MCF 10A (cell line): ENCODE data around the gene POLR2I. TPM values are rescaled to one million over a fixed set of nuclear protein-coding genes. Genes with fewer than 3 reads are reported as not detected.

Experiments used
- BruUV-seq: library from RNA; stranded (reverse); fragments of 400-500 nt; replicated peaks from 2 replicates; lab custom pipeline; 2021; lab: Mats Ljungman, UMichigan
- CTCF ChIA-PET: fragments of 300-600 bp; sonication (Branson Sonifier 250); formaldehyde crosslinking; extraction: SDS; loops from one replicate; lab custom pipeline; 2021; ENCODE audit warnings: antibody characterized with exemption, inconsistent platforms; lab: Yijun Ruan, JAX
- POLR2A ChIA-PET: fragments of 300-600, 350-650 bp; sonication (Branson Sonifier 250); formaldehyde crosslinking; extraction: SDS; loops from one replicate; lab custom pipeline; 2020; ENCODE audit warnings: antibody characterized with exemption, inconsistent platforms; lab: Yijun Ruan, JAX
- DNase-seq: peaks from one replicate; pipeline ENCODE4 v3.0.0-alpha.2; 2018; ENCODE audit not compliant: unreplicated experiment
- H3K27ac Mint-ChIP-seq: one replicate; pipeline ENCODE4 v1.8.0; 2022; ENCODE audit warnings: mild to moderate bottlenecking, low read depth, mixed read lengths; ENCODE audit not compliant: unreplicated experiment
- H3K27me3 Mint-ChIP-seq: one replicate; pipeline ENCODE4 v1.8.0; 2022; ENCODE audit warnings: mixed read lengths; ENCODE audit not compliant: insufficient read depth, unreplicated experiment
- H3K36me3 Mint-ChIP-seq: one replicate; pipeline ENCODE4 v1.8.0; 2022; ENCODE audit warnings: mild to moderate bottlenecking, moderate library complexity, mixed read lengths; ENCODE audit not compliant: insufficient read depth, unreplicated experiment
- H3K4me1 Mint-ChIP-seq: one replicate; pipeline ENCODE4 v1.8.0; 2022; ENCODE audit warnings: mixed read lengths; ENCODE audit not compliant: insufficient read depth, unreplicated experiment
- H3K4me3 Mint-ChIP-seq: one replicate; pipeline ENCODE4 v1.8.0; 2022; ENCODE audit warnings: mild to moderate bottlenecking, moderate library complexity, mixed read lengths; ENCODE audit not compliant: unreplicated experiment
- H3K9me3 Mint-ChIP-seq: one replicate; pipeline ENCODE4 v1.8.0; 2022; ENCODE audit warnings: mixed read lengths; ENCODE audit not compliant: unreplicated experiment
- intact Hi-C: fragments of 100-400 bp; cut with micrococcal nuclease; formaldehyde crosslinking; loops from 2 replicates; pipeline ENCODE4 v1.14.1; 2022
- total RNA-seq: library from RNA; stranded (reverse); gene quantifications from 2 replicates; pipeline ENCODE4 v1.2.3, GENCODE V29; 2022
- TF ChIP-seq, protein P1 (sequence below): fragments of 200-600 bp; IDR thresholded peaks from one replicate; pipeline ENCODE4 v1.8.0; 2022; ENCODE audit warnings: antibody characterized with exemption, mild to moderate bottlenecking; ENCODE audit not compliant: unreplicated experiment

The POLR2I gene
- total RNA-seq, 1 experiment from 2014 or later: 112 TPM

DNA sequence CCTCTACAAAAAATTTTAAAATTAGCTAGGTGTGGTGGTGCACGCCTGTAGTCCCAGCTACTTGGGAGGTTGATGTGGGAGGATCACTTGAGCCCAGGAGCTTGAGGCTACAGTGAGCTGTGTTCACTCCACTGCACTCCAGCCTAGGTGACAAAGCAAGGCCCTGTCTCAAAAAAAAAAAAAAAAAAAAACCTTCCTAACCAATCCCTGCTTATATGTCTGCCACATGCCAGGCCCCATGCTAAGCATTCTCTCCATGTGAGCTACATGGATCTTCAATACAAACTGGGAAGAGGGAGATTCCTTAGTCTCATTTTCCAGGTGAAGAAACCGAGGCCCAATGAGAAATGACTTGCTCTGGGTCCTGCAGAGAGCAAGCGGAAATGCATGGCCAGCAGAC, 6.0 kb downstream of the POLR2I start:
- Mint-ChIP-seq H3K9me3 (no peaks in the 10 kb centered on the region), H3K4me1 (peaks cover 6% of the 10 kb centered on the region), H3K4me3 (no peak overlapping the region), H3K27ac (no peak overlapping the region), H3K36me3 (peaks cover 28% of the 10 kb centered on the region), H3K27me3 (no peaks in the 10 kb centered on the region)
- BruUV-seq: no TSS peak
- intact Hi-C loops: no loop called here
- TF ChIP-seq, protein P1, sequence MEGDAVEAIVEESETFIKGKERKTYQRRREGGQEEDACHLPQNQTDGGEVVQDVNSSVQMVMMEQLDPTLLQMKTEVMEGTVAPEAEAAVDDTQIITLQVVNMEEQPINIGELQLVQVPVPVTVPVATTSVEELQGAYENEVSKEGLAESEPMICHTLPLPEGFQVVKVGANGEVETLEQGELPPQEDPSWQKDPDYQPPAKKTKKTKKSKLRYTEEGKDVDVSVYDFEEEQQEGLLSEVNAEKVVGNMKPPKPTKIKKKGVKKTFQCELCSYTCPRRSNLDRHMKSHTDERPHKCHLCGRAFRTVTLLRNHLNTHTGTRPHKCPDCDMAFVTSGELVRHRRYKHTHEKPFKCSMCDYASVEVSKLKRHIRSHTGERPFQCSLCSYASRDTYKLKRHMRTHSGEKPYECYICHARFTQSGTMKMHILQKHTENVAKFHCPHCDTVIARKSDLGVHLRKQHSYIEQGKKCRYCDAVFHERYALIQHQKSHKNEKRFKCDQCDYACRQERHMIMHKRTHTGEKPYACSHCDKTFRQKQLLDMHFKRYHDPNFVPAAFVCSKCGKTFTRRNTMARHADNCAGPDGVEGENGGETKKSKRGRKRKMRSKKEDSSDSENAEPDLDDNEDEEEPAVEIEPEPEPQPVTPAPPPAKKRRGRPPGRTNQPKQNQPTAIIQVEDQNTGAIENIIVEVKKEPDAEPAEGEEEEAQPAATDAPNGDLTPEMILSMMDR: no peak
- ChIA-PET POLR2A (no interaction called here), CTCF (interaction anchor here (0.6 kb wide), 2 partner anchors 19 to 50 kb away, joined by 3 to 4 read pairs; no protein-coding TSS in a partner anchor)
- no peak for DNase-seq

- no peak for DNase-seq
- BruUV-seq: no TSS peak
- no peaks in the 10 kb centered on the region for H3K27me3 Mint-ChIP-seq
- H3K4me3 Mint-ChIP-seq: no peak overlapping the region
- ChIA-PET CTCF (no interaction called here), POLR2A (interaction anchor here (0.6 to 1.2 kb wide), 2 partner anchors 8 to 207 kb away, joined by 3 to 4 read pairs; partner anchors contain the start of genes POLR2I and TBCB)
- TF ChIP-seq, protein P1: no peak
- H3K36me3 Mint-ChIP-seq: peaks cover 20% of the 10 kb centered on the region
- intact Hi-C loops: no loop called here
- no peak overlapping the region for H3K27ac Mint-ChIP-seq
- no peaks in the 10 kb centered on the region for H3K4me1 Mint-ChIP-seq
- no peaks in the 10 kb centered on the region for H3K9me3 Mint-ChIP-seq
These were observed 7.7 kb downstream of the POLR2I start for GRCh38 chr19:36106991-36107390.

DNA sequence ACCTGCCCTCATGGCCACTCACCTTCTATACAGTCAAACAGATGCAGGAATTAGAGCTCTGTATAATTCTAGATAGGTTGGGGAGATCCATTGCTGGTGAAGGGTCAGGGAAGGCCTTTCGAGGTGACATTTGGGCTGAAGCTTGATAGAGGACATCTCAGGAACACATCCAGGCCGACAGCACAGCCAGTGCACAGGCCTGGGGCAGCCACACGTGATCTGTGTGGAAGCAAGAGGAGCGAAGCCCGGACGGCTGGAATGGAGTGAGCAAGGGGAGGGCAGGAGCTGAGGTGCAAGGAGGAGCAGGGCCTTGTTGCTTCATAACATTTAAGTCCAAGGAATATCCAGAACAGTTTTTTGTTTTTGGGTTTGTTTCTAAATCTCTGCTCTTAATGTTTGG, 8.2 kb downstream of the POLR2I start:
- Mint-ChIP-seq H3K9me3 (no peaks in the 10 kb centered on the region), H3K36me3 (peaks cover 15% of the 10 kb centered on the region), H3K27ac (peak overlapping the region; percentile 47), H3K27me3 (no peaks in the 10 kb centered on the region), H3K4me3 (no peak overlapping the region), H3K4me1 (no peaks in the 10 kb centered on the region)
- intact Hi-C loops: no loop called here
- ChIA-PET CTCF (interaction anchor here (0.5 kb wide), 1 partner anchor 10 kb away, joined by 6 read pairs; no protein-coding TSS in a partner anchor), POLR2A (interaction anchor here (0.6 to 1.2 kb wide), 3 partner anchors 8 to 206 kb away, joined by 3 to 4 read pairs (median 4); partner anchors contain the start of genes POLR2I and TBCB)
- no TSS peak for BruUV-seq
- TF ChIP-seq, protein P1: no peak
- no peak for DNase-seq

- Mint-ChIP-seq H3K27me3 (no peaks in the 10 kb centered on the region), H3K9me3 (no peaks in the 10 kb centered on the region), H3K27ac (no peak overlapping the region), H3K4me3 (no peak overlapping the region), H3K4me1 (no peaks in the 10 kb centered on the region), H3K36me3 (peaks cover 12% of the 10 kb centered on the region)
- ChIA-PET CTCF (interaction anchor here (0.6 to 1.0 kb wide), 7 partner anchors 9 to 1751 kb away, joined by 3 to 4 read pairs (median 3); partner anchors contain the start of gene THAP8), POLR2A (interaction anchor here (1.1 kb wide), 1 partner anchor 21 kb away, joined by 3 read pairs; no protein-coding TSS in a partner anchor)
- BruUV-seq: no TSS peak
- TF ChIP-seq, protein P1: no peak
- intact Hi-C loops: no loop called here
- no peak for DNase-seq
These were observed 10.7 kb downstream of the POLR2I start for GRCh38 chr19:36103842-36104552.
